WERI-Rb-1 (cell line): Measurements from ENCODE around the gene HDAC9.

Experiments used
- DNase-seq: peaks from one replicate; pipeline ENCODE4 v3.0.0-alpha.2; 2020
- H3K27ac ChIP-seq: fragments of 250-450 bp; sonication (Bioruptor Pico); 2 replicates; pipeline ENCODE4 v1.5.1; 2020; ENCODE audit warnings: mild to moderate bottlenecking, moderate library complexity
- H3K27me3 ChIP-seq: fragments of 250-450 bp; sonication (Bioruptor Pico); 2 replicates; pipeline ENCODE4 v1.5.1; 2021; ENCODE audit warnings: mild to moderate bottlenecking, low read depth, moderate library complexity; ENCODE audit not compliant: insufficient read depth, severe bottlenecking
- H3K36me3 ChIP-seq: fragments of 250-450 bp; sonication (Bioruptor Pico); 2 replicates; pipeline ENCODE4 v1.5.1; 2020; ENCODE audit warnings: mild to moderate bottlenecking, moderate library complexity
- H3K4me3 ChIP-seq: 2 replicates; pipeline ENCODE4 v1.5.1; 2011; ENCODE audit warnings: low read depth, mild to moderate bottlenecking, control low read depth, low read length
- H3K9me3 ChIP-seq: fragments of 250-450 bp; sonication (Bioruptor Pico); 2 replicates; pipeline ENCODE4 v1.5.1; 2021; ENCODE audit warnings: mild to moderate bottlenecking, moderate library complexity; ENCODE audit not compliant: severe bottlenecking
- CTCF ChIP-seq: IDR thresholded peaks from 2 replicates; pipeline ENCODE4 v1.5.1; 2011; ENCODE audit warnings: low read depth, mild to moderate bottlenecking, control low read depth, inconsistent platforms, low read length

The HDAC9 gene

DNA sequence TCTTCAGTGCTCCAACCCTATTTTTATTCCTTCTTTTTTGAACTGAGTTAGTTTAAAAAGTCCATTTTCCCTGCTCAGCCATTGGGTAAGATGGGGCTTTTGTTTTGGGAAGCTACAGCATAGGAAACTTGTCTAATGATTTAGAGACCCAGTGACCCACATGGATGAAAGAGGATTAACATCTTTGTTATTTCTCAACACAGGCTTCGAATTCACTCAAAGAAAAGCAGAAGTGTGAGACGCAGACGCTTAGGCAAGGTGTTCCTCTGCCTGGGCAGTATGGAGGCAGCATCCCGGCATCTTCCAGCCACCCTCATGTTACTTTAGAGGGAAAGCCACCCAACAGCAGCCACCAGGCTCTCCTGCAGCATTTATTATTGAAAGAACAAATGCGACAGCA, 152.0 kb downstream of the HDAC9 start:
- no peaks in the 10 kb centered on the region for H3K27me3 ChIP-seq
- DNase-seq, result no peak
- no peaks in the 10 kb centered on the region for H3K36me3 ChIP-seq
- H3K27ac ChIP-seq, result no peak overlapping the region
- H3K4me3 ChIP-seq, result no peak overlapping the region
- TF ChIP-seq CTCF, result no peak
- no peaks in the 10 kb centered on the region for H3K9me3 ChIP-seq

GRCh38 chr7:18648849-18649758, 153.6 kb downstream of the HDAC9 start:
- no peaks in the 10 kb centered on the region for H3K9me3 ChIP-seq
- no peak overlapping the region for H3K4me3 ChIP-seq
- no peak for DNase-seq
- H3K27me3 ChIP-seq, result no peaks in the 10 kb centered on the region
- no peak for TF ChIP-seq CTCF
- H3K27ac ChIP-seq, result no peak overlapping the region
- H3K36me3 ChIP-seq, result no peaks in the 10 kb centered on the region

- H3K27ac ChIP-seq, result no peak overlapping the region
- TF ChIP-seq CTCF, result no peak
- no peaks in the 10 kb centered on the region for H3K27me3 ChIP-seq
- no peak for DNase-seq
- no peaks in the 10 kb centered on the region for H3K9me3 ChIP-seq
- H3K36me3 ChIP-seq, result no peaks in the 10 kb centered on the region
- no peak overlapping the region for H3K4me3 ChIP-seq
Measured at GRCh38 chr7:18653381-18654155, 158.0 kb downstream of the HDAC9 start.

DNA sequence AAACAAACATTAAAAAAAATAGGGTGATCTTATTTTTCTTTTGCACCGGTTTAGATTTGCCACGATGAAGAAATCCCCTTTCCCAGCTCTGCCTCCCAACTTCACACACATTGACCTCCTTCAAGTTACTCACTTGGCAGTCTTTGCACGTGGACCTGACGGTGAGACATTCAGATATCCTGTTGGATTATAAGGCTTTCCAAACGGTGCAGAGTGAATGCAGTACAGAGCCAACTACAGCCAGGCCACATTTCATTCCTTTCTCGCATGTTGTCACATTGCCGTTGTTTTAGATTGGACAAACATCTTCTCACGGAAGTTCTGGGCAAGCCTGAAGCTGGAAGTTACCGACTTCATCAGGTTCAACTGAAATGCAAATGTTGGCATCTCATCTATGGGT, 159.2 kb downstream of the HDAC9 start:
- DNase-seq, result no peak
- no peaks in the 10 kb centered on the region for H3K9me3 ChIP-seq
- no peaks in the 10 kb centered on the region for H3K27me3 ChIP-seq
- TF ChIP-seq CTCF, result no peak
- H3K27ac ChIP-seq, result no peak overlapping the region
- H3K4me3 ChIP-seq, result no peak overlapping the region
- no peaks in the 10 kb centered on the region for H3K36me3 ChIP-seq

- Histone ChIP-seq H3K36me3 (no peaks in the 10 kb centered on the region), H3K9me3 (no peaks in the 10 kb centered on the region), H3K27ac (no peak overlapping the region), H3K4me3 (no peak overlapping the region), H3K27me3 (no peaks in the 10 kb centered on the region)
- TF ChIP-seq CTCF, result no peak
- no peak for DNase-seq
Measured at GRCh38 chr7:18655506-18655905, 160.0 kb downstream of the HDAC9 start.
